ENCODE results near the gene OR52W1.

OR52W1 gene, protein sequence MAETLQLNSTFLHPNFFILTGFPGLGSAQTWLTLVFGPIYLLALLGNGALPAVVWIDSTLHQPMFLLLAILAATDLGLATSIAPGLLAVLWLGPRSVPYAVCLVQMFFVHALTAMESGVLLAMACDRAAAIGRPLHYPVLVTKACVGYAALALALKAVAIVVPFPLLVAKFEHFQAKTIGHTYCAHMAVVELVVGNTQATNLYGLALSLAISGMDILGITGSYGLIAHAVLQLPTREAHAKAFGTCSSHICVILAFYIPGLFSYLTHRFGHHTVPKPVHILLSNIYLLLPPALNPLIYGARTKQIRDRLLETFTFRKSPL
- 0 to 0.06 (median 0) reads per million in 18 experiments for total RNA-seq

DNA sequence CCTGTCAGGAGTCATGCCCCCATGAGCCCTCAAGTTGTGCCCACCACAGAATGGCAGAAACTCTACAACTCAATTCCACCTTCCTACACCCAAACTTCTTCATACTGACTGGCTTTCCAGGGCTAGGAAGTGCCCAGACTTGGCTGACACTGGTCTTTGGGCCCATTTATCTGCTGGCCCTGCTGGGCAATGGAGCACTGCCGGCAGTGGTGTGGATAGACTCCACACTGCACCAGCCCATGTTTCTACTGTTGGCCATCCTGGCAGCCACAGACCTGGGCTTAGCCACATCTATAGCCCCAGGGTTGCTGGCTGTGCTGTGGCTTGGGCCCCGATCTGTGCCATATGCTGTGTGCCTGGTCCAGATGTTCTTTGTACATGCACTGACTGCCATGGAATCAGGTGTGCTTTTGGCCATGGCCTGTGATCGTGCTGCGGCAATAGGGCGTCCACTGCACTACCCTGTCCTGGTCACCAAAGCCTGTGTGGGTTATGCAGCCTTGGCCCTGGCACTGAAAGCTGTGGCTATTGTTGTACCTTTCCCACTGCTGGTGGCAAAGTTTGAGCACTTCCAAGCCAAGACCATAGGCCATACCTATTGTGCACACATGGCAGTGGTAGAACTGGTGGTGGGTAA is at the start of gene OR52W1:
TSS of gene OR52W1 (plus strand) at position 51 of the 637 bp plus-strand sequence. CDS start at position 51, 0 bp downstream.
- DNase-seq = no peak

DNA sequence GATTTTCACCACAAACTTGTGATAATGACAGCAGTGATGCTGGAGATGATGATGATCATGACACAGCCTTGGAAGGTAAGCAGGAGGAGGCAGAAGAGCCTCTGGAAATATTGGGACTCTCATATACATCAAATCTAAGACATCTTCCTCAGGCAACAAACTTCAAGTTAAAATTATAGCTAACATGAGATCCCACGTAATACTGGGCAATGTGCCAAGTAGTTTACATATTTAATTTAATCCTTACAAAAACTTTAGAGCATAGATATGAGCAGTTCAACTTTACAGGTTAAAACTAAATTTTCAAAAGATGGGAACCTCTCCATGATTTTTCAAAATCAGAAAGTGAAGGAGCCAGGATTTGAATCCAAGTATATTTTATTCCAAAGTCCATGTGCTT is 47.9 kb upstream of the OR52W1 start:
- no peak for DNase-seq

DNA sequence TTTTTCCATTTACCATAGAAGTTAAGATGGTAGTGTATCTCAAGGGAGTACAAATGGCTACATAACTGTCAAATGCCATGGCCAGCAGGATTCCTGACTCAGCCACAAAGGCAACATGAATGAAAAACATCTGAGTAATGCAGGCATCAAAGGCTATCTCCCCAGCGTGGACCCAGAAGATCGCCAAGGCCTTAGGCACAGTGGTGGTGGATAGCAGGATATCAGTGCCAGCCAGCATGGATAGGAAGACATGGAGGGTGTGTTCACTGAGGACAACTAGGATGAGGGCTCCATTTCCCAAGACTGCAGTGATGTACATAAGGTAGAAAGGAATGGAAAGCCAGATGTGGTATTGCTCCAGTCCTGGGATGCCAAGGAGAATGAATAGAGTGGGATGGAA is 46.9 kb upstream of the OR52W1 start:
- DNase-seq = no peak

DNA sequence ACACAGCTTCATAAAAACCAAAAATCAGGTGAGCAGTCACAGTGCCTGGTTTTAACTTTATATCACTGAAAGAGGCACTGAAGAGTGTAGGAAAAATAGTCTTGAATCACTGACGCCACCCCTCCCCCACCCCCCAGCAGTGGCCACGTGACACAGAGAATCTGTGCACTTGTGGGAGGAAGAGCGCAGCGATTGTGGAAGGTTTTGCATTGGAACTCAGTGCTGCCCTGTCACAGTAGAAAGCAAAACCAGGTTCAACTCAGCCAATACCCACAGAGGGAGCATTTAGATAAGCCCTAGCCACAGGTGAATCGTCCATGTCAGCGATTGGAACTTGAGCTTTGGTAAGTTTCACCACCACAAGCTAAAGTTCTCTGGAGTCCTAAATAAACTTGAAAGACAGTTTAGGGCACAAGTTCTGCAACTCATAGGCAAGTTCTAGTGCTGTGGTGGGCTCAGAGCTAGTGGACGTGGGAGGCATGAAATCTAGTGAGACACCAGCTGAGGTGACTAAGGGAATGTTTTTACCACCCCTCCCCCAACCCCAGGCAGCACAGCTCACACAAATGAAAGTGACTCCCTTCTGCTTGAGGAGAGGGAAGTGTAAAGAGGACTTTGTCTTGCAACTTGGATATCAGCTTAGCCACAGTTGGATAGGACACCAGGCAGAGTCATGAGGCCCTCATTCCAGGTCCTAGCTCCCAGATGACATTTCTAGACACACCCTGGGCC is 42.2 kb upstream of the OR52W1 start:
- DNase-seq = peak in 1 of 2 donors; percentile 34

DNA sequence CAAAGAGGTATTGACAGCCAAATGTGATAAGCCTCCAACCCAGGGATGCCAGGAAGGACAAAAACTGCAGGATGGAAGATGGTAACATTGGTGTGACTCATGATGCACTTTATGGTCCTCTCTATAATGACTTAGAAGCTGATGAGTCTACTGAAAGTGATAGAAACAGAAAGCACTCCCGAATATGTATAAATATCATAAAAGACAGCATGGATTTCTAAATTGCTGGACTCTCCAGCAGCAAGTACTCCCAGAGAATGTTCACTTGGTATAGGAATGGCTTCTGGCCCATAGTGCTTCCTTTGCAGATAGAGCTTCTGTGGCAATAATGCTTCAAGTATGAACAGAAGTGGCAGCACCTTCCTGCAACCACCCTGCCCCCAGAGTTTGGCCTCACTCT is 28.8 kb upstream of the OR52W1 start, which contains the start of gene OR52B2:
TSS of gene OR52B2 (minus strand) at position 101 of the 400 bp plus-strand sequence. CDS start at position 101, 0 bp downstream.
- no peak for DNase-seq

DNA sequence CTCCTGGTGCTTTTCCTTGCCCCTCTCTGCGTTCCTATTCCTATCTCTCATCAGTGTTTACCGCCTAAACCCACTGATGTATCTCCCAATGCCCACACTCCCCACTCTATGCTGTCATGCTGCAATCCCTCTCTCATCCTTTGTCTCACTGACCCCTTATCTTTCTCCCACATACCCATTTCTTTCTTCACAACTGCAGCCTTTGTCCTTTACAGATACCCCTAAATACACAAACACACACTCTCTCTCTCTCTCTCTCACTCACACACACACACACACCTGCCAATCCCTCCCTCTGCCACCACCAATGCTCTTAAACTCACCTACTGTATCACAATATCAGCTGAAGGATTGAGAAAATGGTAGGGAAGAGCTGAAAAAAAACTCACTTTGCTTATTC is 23.6 kb upstream of the OR52W1 start:
- DNase-seq = no peak

DNA sequence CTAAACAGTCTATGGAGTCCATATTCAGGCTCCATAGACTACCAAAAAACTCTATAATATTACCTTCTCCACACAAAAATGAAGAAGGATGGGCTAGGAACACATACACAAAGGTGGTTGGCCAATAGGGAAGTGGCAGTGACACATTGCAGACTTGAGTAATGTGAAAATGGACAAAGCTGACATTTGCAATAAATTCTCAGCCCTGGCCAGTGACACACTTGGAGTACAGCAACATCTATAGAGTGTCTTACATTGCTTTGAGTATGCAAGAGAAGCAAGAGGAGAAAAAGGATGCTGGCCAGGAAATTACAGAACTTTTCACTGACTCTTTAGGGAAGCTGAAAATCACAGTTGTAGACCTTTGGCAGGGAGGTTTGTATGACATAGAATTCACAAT is 7.3 kb upstream of the OR52W1 start:
- DNase-seq = peak; percentile 67 to 91

DNA sequence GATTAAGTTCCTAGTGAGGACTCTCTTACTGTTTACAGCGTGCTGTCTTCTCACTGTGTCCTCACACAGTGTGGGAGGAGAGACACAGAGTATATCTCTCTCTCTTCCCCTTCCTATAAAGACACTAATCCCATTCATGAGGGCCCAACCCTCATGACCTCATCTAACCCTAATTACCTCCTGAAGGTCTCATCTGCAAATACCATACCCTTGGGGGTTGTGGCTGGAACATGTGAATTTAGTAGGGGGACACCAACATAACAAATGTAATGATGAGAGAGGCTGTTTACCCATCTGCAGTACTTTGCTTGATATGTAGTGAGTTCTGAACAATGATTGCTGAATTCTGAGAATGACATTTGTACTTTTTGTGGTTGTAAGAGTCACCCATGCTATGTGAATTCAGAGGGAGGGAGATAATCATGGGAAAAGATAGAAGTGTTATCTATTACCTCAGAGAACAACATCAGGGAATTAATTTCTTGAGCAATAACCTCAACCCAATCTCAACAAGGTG is 4.9 kb upstream of the OR52W1 start:
- peak; percentile 63 to 71 for DNase-seq

DNA sequence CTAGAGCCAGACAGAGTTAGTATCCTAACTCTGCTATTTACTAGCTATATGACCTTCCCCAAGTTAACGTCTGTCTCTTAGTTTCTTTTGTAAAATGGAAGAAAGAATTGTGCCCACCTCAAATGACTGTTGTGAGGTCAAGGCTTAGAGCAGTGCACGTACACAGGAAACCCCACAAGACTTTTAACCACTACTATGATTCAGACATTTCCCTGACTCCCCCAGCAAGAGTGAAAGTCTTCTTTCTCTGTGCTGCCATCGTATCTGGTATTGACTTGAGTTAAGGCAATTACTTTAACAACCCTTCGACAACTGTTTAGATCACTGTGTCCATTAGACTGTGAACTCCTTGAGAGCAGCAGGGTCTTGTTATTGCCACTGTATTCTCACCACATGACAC is 2.6 kb upstream of the OR52W1 start:
- DNase-seq = no peak

DNA sequence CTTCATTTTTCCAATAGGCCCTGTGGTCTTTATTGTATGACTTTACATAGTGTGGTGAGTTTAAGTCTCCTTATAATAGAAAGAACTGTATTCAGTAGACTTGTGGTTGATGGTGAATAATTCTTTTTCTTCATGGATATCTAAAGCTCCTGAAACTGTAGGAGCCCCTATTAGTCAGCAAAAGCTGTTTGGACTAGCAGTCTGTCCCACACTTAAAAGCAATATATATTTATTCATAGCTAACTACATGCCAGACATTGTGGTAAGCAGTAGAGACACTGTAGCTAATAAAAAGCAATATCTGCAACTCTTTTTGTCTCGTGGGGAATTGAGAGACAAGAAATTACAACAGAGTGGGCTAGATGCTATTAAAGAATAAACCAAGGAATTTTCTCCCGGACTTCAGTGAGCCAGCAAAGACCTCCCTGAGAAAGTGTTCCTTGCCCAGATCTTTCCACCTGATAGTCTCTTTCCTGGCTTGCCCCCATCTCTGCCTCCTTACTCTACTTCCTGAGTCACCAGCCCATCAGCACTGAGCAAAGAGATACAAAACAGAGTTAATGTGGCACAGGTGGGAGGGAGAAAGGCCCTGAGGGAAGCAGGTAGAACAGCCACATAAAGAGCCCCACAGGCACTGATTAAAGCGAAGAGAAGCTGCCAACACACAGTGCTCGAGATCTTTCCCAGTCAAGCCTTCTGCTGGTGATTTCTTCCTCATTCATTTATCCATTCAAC is 1.4 kb upstream of the OR52W1 start:
- no peak for DNase-seq

DNA sequence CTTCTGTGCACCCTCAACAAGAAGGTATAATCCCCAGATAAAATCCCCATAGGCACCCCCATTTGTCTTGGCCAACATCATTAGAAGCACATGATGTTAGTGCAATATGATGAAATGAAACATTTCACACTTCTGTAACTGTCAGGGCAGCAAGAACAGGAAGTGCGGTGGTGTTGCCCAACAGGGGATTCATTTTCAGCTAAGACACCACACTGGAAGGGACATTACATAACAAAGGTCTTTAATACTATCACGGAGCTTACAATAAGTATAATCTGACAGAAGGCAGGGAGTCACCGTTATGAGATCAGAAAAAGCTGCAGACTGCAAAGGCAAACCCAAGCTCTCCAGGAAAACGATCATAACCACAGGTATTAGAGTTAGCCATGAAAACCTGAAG is 2.0 kb downstream of the OR52W1 start:
- DNase-seq = peak; percentile 97 to 98

DNA sequence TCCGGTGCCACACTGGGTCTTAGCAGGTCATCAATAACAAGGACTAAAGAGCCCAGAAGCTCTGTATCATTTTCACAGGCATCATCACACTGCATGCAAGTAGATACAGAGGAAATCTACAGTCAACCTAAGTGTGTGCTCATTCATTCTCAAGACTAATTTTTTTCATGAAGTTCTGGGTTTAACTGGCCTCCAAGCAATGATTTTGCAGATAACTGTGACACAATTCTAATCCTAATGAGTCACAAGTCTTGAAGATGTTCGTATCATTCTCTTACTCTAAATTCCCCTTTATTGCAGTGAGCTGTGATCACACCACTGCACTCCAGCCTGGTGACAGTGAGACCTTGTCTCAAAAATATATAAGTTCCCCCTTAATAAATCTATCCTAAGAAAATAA is 2.5 kb downstream of the OR52W1 start:
- DNase-seq = peak; percentile 69 to 88

DNA sequence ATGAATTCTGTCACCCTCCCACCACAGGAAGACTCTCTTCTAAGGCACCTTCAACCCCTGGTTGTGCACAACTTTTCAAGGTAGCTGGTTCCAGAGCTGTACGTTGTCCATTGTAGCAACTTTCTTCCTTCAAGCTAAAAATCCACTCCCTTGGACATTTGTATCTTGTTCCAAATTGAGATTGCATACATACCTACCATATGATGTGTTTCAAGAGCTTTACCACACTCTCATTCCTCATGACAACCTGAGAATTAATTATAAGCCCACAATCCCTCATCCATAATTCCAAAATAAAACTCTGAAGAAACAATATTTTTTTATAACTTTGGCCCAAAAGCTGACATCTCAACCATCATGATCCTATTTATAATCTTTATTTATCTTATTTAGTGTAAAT is 3.0 kb downstream of the OR52W1 start:
- DNase-seq = no peak

DNA sequence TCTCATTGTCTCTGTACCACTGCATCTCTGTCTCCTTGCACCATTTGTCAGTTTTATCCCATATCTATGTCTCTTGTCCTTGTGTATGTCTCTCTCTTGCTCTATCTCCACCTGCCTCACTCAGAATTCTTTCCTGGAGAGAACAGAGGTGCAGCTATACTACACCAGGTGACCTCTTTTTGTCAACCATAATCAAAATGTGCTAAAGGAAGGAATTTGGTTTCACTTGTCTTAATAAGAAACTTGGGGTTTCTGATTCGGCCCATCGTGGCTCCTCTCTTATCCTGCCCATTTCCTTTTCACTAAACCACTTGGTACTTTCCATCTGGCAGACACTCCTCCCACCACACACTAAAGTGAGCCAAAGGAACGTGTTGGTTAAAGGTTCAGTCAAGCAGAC is 4.3 kb downstream of the OR52W1 start:
- no peak for DNase-seq

DNA sequence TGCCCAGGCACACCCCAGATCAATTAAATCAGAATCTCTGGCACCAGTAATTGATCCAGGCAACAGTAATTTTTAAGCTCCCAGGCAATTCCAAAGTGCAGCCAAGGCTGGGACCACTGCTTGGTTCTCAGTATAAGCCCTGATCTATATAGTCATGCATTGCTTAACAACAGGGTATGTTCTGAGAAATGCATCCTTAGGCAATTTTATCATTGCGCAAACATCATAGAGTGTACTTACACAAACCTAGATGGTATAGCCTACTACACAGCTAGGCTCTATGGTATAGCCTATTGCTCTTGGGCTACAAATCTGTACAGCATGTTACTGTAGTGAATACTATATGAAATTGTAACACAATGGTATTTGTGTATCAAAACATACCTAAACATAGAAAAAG is 5.7 kb downstream of the OR52W1 start:
- DNase-seq = peak; percentile 79 to 94

DNA sequence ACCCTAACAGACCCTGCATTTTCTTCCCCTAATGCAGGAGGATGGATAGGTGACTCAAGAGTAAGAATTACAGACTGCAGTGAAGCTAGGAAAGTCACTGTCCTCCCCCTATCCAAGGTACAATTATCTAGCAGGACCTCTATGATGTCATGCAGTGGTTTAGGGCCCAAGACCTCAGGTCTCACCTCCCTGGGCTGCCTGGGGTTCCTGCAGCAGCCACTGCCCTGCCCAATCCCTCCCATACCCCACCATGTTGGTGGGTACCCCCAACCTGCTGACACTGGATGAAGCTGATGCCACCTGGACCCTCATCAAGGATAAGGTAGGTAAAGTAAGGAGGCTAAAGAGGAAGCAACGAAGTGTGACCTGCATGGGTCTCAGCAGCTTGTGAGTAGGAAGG is 6.3 kb downstream of the OR52W1 start, which contains the start of gene C11orf42:
TSS of gene C11orf42 (plus strand) at position 192 of the 400 bp plus-strand sequence. CDS start at position 251, 59 bp downstream.
- no peak for DNase-seq

DNA sequence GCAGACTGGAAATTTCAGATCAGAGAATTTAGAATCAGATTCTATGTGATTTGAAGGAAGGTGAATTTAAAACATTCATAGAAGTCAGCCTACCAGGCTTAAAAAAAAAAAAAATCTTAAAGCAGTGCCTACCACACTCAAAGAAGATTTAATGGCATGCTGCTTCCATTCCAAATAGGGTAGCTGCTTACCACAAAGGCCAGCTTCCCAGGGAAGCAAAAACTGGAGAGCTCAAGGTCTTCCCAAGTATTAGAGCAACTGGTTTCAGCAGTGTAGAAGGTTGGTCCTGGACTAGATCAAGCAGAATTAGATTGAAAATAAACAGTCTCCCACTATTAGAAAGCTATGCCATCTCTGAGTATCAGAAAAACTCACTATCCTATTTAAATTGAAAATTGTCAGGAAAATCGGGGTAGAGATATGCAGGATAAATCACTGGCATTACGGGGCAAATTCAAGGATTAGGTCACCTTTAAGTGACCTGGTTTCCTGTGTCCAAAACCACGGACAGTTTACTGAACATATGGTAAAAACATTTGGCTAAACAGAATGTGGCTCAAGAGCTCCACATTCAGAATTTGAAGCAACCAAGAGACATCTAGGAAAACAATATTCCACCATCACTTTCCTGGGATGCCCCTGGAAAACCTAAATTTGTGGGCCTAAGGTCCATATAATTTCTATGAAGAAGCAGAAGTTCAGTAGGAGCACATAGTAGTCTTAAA is 7.6 kb downstream of the OR52W1 start:
- DNase-seq = no peak

DNA sequence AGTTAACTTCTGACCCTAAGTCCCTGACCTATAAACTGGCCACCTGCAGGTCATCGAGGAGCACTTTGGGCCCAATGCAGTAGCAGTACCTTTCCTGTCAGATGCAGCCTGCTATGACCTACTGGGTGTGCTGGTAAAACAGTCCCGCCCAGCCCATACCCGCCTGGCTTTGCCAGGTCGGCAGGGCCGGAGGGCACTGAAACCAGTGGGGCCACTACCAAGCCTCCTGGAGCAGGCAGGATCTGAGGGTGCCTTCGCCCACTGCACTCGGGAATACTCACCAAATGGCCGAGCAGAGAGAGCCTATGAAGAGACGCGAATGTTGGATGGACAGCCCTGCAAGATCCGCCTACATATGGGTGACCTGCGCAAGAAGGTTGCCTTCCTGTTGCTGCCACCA is 10.8 kb downstream of the OR52W1 start:
- no peak for DNase-seq

DNA sequence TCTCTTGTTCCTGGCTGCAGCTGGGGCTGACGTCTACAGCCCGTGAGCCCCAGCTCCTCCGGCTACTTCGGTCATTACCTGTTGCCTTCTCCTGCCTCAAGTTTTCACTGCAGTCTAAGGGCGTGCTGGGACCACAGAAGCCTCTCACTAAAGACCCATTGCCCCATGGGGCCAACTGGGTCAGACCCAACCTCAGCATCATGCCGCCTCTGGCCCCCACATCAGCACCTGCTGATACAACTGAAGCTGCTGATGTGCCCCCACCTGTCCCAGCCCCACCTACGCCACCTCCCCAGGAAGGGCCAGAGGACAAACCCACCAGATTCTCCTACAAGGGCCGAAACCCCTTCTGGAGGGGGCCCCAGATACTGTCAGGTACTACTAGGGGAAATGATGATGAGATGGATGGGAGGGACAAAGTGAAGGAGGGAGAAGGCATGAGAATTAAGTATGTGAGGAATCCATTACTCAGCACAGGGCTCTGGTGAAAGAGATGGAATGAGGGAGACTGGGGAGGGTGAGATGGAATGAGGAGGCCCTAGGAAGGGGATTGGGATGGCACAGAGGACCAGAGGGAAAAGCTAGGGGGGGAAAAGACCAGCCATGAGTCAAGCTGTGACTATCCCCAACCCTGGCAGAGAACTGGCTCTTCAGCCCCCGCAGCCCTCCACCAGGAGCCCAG is 11.4 kb downstream of the OR52W1 start:
- no peak for DNase-seq

DNA sequence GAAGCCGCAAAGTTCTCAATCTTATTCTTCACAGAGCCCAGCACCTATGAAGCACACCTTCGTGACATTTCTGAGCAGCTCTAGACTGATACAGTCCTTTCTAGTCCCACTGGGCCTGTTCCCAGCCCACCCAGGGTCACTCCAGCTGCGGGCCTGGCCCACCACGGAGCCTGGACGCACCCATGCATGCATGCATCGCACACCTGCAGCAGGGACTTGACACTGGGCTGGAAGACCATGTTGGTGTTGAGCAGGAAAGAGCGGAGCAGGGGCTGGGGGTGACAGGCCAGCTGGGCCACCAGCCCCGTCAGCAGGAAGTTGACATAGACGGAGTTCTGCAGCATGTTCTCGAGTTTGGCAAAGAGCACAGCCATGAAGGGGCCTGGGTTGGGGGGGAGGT is 15.5 kb downstream of the OR52W1 start:
- DNase-seq = no peak

DNA sequence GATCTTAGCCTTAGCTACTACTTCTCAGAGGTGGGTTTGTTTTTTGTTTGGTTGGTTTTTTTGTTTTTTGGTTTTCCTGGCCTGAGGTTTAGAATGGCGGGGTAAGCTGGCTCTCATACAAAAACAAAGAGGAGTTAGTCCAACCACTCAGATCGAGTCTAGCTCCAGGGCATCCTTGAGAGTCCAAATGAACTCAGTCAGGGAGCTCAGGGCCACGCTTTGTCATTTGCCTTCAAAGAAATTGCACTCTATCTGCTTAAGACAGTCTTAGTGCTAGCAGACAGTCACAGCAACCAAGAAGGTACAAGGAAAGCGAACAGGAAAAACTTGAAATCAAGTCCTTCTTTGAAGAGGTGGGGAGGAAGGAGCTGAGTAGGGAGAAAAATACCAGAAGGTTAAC is 17.5 kb downstream of the OR52W1 start:
- no peak for DNase-seq

All from inflammatory macrophage (primary cell).